ENCODE measurements around the gene DNM3. TPM values are rescaled to one million over a fixed set of nuclear protein-coding genes. Genes with fewer than 3 reads are reported as not detected.

DNM3 gene

GRCh38 chr1:172460177-172460576, 618.9 kb downstream of the DNM3 start:
- Histone ChIP-seq H3K14ac (ENCODE audit: low read length in 2 of 2) (no peak overlapping the region), H2BK15ac (ENCODE audit: low read depth, poor library complexity, severe bottlenecking) (no peak overlapping the region), H3K4me3 (ENCODE audit: insufficient read depth in 1 of 2, low read depth in 1 of 2, low read length in 2 of 2) (no peak overlapping the region), H3K18ac (ENCODE audit: low read depth in 1 of 2, low read length in 2 of 2) (no peak overlapping the region), H3K79me1 (replicated peaks; ENCODE audit: low read length, poor library complexity, severe bottlenecking) (no peaks in the 10 kb centered on the region), H2AK5ac (ENCODE audit: low read length, severe bottlenecking) (no peak overlapping the region), H3K4ac (ENCODE audit: low read depth in 1 of 2, low read length in 2 of 2) (no peak overlapping the region), H3K23ac (ENCODE audit: low read length in 2 of 2) (no peak overlapping the region), H3K4me1 (ENCODE audit: control insufficient read depth, insufficient read depth, low read depth, low read length) (no peaks in the 10 kb centered on the region), H2BK5ac (ENCODE audit: low read depth, low read length, poor library complexity, severe bottlenecking) (no peak overlapping the region), H3K27ac (ENCODE audit: low read length, poor library complexity, severe bottlenecking) (no peak overlapping the region), H2BK120ac (ENCODE audit: low read depth, low read length) (no peak overlapping the region), H3K4me2 (ENCODE audit: low read length, poor library complexity, severe bottlenecking) (no peak overlapping the region), H3K36me3 (ENCODE audit: control insufficient read depth in 1 of 2, insufficient read depth in 2 of 2, low read depth in 1 of 2, low read length in 2 of 2) (no peaks in the 10 kb centered on the region), H3K27me3 (ENCODE audit: control insufficient read depth in 1 of 2, insufficient read depth in 1 of 2, low read length in 2 of 2) (peaks cover 0 to 1% of the 10 kb centered on the region in 2 experiments), H2BK12ac (ENCODE audit: low read length in 2 of 2) (no peak overlapping the region), H3K9me3 (ENCODE audit: control insufficient read depth, low read length) (no peaks in the 10 kb centered on the region), H4K91ac (ENCODE audit: low read length) (no peak overlapping the region), H3K9ac (ENCODE audit: low read length) (no peak overlapping the region), H2AFZ (ENCODE audit: low read depth, low read length) (no peak overlapping the region), H4K8ac (ENCODE audit: low read length) (no peak overlapping the region)
- DNase-seq, result no peak
- WGBS, result no CpG with 5 or more reads among the region's 1 CpG

- 64% methylated on average over 1 of the region's 1 CpG for WGBS
- H3K23ac ChIP-seq (ENCODE audit: low read length in 2 of 2), result no peak overlapping the region
Measured at GRCh38 chr1:172460887-172461315, 619.6 kb downstream of the DNM3 start.

More at GRCh38 chr1:172460887-172461315, 619.6 kb downstream of the DNM3 start:
- Histone ChIP-seq H3K27me3 (ENCODE audit: control insufficient read depth in 1 of 2, insufficient read depth in 1 of 2, low read length in 2 of 2) (no peaks in the 10 kb centered on the region), H2BK5ac (ENCODE audit: low read depth, low read length, poor library complexity, severe bottlenecking) (no peak overlapping the region), H2BK120ac (ENCODE audit: low read depth, low read length) (no peak overlapping the region), H3K9ac (ENCODE audit: low read length) (no peak overlapping the region), H2AFZ (ENCODE audit: low read depth, low read length) (no peak overlapping the region), H2BK12ac (ENCODE audit: low read length in 2 of 2) (no peak overlapping the region), H3K18ac (ENCODE audit: low read depth in 1 of 2, low read length in 2 of 2) (no peak overlapping the region), H4K91ac (ENCODE audit: low read length) (no peak overlapping the region), H3K4me2 (ENCODE audit: low read length, poor library complexity, severe bottlenecking) (no peak overlapping the region), H4K8ac (ENCODE audit: low read length) (no peak overlapping the region), H3K9me3 (ENCODE audit: control insufficient read depth, low read length) (no peaks in the 10 kb centered on the region), H2BK15ac (ENCODE audit: low read depth, poor library complexity, severe bottlenecking) (no peak overlapping the region), H3K36me3 (ENCODE audit: control insufficient read depth in 1 of 2, insufficient read depth in 2 of 2, low read depth in 1 of 2, low read length in 2 of 2) (no peaks in the 10 kb centered on the region), H3K4ac (ENCODE audit: low read depth in 1 of 2, low read length in 2 of 2) (no peak overlapping the region), H3K79me1 (replicated peaks; ENCODE audit: low read length, poor library complexity, severe bottlenecking) (no peaks in the 10 kb centered on the region), H3K14ac (ENCODE audit: low read length in 2 of 2) (no peak overlapping the region), H2AK5ac (ENCODE audit: low read length, severe bottlenecking) (no peak overlapping the region), H3K4me3 (ENCODE audit: insufficient read depth in 1 of 2, low read depth in 1 of 2, low read length in 2 of 2) (no peak overlapping the region), H3K27ac (ENCODE audit: low read length, poor library complexity, severe bottlenecking) (no peak overlapping the region), H3K4me1 (ENCODE audit: control insufficient read depth, insufficient read depth, low read depth, low read length) (no peaks in the 10 kb centered on the region)
- no peak for DNase-seq

Small RNAs within 50 kb of the gene (small RNA-seq; reads per million reads assigned to genes)
- gene MIR199A2 (ENCODE audit: low read depth), result 87.7 reads per million, percentile 92 among the genes with 10 or more reads in this experiment
- gene RNU6-157P (ENCODE audit: low read depth), result not detected
